Activated effector memory CD4-positive, alpha-beta T cell treated with Interleukin-2 at 50 U/mL for 16 hours (primary cell): Measurements from ENCODE around the gene SREBF2.

Experiments
- DNase-seq: peaks from one replicate; pipeline ENCODE4 v3.0.0-alpha.2; 2020

Gene SREBF2

GRCh38 chr22:41880653-41881052, 47.7 kb downstream of the SREBF2 start:
- DNase-seq = no peak

- DNase-seq = no peak
These were observed 50.5 kb downstream of the SREBF2 start for GRCh38 chr22:41883400-41883799.

DNA sequence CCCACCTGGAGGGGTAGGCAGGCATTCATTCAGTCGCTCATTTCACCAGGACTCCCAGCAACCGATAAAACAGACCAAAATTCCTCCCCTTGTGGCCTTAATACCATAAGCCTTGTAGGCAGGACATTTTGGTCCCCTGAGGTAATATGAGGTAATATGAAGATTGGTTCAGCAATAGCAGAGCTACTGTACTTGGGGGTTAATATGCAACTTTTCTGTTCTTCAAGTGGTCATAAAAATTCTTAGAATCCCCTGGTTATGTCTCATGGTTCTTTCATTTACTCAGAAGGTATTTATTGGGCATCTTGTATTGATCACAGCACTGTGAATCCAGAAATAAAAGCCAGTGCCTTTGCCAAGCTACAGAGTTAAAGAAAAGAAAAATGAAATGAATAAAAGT, 52.2 kb downstream of the SREBF2 start:
- DNase-seq = no peak

- no peak for DNase-seq
These were observed 52.6 kb downstream of the SREBF2 start for GRCh38 chr22:41885516-41885915.

- no peak for DNase-seq
These were observed 55.8 kb downstream of the SREBF2 start for GRCh38 chr22:41888627-41889200.

- DNase-seq = no peak
These were observed 58.5 kb downstream of the SREBF2 start for GRCh38 chr22:41891407-41891806.

DNA sequence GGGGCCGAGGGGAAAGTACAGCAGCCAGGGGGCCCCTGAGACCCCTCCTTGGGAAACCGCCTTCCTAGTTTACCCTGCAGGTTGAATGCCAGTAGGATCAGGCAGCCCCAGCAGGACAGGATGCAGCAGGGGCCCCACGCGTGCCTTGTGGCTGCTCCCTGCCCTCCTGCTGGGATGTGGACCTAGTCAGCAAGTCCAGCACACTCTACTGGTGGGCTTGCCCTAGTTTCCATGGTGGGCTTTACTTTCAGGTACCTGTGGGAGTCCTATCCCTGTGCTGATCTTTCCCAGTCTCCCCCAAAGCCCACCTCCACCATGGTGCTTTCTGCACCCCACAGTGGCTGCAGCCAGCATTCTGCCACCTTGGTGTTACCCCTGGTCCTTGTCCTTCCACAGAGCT, 59.8 kb downstream of the SREBF2 start:
- DNase-seq = no peak

GRCh38 chr22:41893591-41894375, 60.9 kb downstream of the SREBF2 start:
- DNase-seq = no peak

GRCh38 chr22:41898645-41899044, 65.7 kb downstream of the SREBF2 start:
- DNase-seq = no peak

DNA sequence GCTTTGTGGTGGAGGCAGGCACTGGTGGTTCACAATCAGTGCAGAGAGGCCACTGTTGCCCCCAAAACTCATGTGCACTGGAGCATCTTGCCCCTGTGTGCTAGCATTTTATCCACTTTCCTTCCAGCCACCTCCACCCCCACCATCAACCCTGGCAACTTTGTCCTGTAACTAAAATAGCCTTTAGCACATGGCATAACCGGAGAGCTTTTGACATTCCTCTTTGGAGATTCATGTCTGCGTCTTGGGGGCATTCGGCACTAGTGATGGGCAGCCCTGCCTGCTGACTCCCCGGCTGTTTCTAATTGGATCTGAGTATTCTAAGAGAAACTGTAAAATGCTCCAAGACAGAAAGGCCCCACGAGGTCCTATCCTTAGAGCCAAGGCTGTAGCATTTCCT, 66.2 kb downstream of the SREBF2 start:
- no peak for DNase-seq

DNA sequence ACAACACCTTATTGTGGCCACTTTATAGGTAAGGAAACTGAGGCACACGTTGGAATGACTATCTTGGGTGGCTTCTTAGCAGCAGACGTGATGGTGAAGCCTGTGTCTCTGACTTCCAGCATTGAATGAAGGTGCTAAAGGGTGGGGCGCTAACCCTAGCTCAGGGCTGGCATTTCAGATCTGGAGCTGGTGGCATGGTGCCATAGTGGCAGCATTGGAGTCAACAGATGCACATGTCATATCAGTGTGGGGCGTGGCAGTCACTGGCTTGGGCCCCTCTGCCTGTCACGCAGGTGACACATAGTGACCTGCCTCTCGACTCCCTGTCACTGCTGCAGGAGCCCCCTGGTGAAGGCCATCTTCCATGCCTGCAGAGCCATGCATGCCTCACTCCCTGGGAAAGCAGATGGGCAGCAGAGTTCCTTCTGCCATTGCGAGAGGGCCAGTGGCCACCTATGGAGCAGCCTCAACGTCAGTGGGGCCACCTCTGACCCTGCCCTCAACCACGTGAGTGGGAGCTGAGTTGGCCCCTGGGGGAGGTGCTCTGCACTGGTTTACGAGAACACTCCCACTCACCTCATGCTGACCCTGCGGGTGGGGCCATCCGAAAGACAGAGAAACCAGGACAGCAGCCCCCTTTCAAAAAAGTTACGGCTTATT, 67.2 kb downstream of the SREBF2 start:
- DNase-seq = no peak

DNA sequence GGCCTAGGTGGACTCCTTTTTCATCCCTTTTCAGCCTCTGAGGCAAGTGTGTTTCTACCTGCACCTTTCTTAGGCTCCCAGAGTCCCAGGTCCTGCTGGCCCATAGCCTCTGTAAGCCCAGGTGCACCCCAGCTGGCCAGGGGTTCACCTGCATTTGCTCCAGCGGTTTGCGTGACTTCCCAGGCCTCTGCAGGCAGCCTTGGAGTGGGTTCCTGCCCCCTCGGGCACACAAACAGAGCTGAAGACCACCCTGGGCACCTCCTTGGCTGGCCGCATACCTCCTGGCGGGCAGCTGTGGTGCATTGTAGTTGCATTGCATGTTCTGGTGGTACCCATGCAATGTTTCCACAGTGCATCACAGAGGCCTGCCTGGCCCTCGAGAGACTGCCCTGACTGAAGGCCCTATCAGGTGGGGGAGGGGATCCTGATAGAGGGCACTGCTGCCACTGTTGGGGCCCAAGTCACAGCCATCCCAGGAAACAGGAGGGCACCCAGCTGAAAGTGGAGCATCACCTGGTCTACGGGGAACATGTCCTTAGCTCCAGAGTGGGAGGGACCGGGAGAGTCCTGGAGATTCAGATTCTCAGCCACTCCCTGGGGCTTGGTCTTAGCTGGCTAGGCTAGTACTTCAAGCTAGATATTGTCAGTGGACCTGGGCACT, 67.9 kb downstream of the SREBF2 start:
- DNase-seq = no peak

GRCh38 chr22:41902016-41902415, 69.1 kb downstream of the SREBF2 start:
- no peak for DNase-seq

- no peak for DNase-seq
These were observed 70.1 kb downstream of the SREBF2 start for GRCh38 chr22:41902932-41903421.

DNA sequence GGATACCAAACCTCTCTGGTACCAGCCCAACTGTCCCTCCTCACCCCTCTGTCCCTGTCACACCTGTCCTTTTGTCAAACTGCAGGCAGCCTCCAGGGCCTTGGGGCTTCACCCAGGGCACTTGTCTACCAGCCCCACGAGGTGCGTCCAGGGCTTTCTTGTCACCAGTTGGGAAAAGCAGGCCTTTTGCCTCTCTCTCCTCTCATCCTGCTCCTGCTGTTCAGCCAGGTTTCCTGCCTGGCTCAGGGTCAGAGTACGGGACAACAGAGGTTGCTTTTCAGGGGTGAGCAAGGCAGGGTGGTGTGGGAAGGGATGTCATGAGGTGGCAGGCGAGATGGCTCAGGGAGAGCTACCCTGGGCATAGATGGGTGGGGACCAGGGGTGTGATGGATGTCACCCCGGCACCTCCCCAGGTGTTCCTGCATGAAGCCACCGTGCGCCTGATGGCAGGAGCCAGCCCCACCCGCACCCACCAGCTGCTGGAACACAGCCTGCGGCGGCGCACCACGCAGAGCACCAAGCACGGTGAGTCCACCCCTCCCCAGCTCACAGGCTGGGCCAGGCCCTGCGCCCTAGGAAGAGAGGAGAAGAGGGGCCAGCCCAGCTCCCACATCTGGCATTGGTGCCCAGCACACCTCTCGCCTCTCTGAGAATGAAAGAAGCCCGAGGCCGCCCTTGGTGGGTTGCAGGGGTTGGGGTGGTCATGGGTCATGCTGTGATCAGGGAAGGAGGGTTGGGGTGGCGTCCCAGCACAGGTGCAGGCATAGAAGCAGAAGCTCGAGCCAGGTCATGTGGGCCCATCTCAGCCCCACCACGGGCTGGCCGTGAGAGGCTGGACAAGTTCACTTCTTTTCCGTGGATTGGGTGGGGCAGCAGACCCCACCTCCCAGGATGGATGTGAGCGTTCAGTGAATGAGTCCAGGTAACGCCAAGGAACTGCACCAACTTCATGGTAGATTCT, 71.8 kb downstream of the SREBF2 start:
- DNase-seq = no peak

- DNase-seq = no peak
These were observed 72.7 kb downstream of the SREBF2 start for GRCh38 chr22:41905411-41906202.

- DNase-seq = no peak
These were observed 73.9 kb downstream of the SREBF2 start for GRCh38 chr22:41906822-41907221.

- DNase-seq = no peak
These were observed 74.8 kb downstream of the SREBF2 start for GRCh38 chr22:41907436-41908401.

- DNase-seq = no peak
These were observed 75.8 kb downstream of the SREBF2 start for GRCh38 chr22:41908411-41909309.
